Suprapubic skin (tissue), 4 donors: ENCODE data around the gene SRM.
"Not testable (repeated sequence)": the region's sequence is repeated elsewhere in the genome, so short reads cannot be mapped to it uniquely, and the experiment has no call there.

Experiments
- CTCF ChIP-seq, 2 donors: fragments of 200-600 bp in 1 of 2; fragments of 450-650 bp in 1 of 2; sonication (generic) in 1 of 2; IDR thresholded peaks; one replicate each; pipeline ENCODE4 v1.5.1; 2016 to 2019; ENCODE audit warnings: antibody characterized with exemption in 2 of 2, mild to moderate bottlenecking in 1 of 2, moderate library complexity in 1 of 2
- POLR2A ChIP-seq, 2 donors: fragments of 450-650 bp; IDR thresholded peaks; one replicate each; pipeline ENCODE4 v1.6.1; 2017; ENCODE audit warnings: antibody characterized with exemption in 2 of 2, mild to moderate bottlenecking in 2 of 2, moderate library complexity in 2 of 2
- POLR2AphosphoS5 ChIP-seq, 3 donors: sonication (generic); formaldehyde crosslinking; IDR thresholded peaks; one replicate each; pipeline ENCODE4 v1.6.1; 2017; ENCODE audit warnings: antibody characterized with exemption in 3 of 3

- TF ChIP-seq CTCF, POLR2AphosphoS5, POLR2A (IDR thresholded peaks at IDR 0.05): not testable (repeated sequence)
These were observed 22.6 kb downstream of the SRM start for GRCh38 chr1:11037019-11037739.
